ENCODE data around the gene BIK.

- TF ChIP-seq POLR2A (IDR thresholded peaks at IDR 0.05) = no peak
- TF ChIP-seq POLR2AphosphoS5 (IDR thresholded peaks at IDR 0.05) = no peak
- no peak for TF ChIP-seq CTCF (IDR thresholded peaks at IDR 0.05 in 8 of 11, conservative IDR thresholded peaks at IDR 0.05 in 3 of 11)
These were observed 45.2 kb downstream of the BIK start for GRCh38 chr22:43155789-43156188.

All from spleen (tissue), 7 donors.